ENCODE results near the gene SNX8. TPM values are rescaled to one million over a fixed set of nuclear protein-coding genes. Genes with fewer than 3 reads are reported as not detected.
A peak's percentile ranks its signal among the peaks of the same experiment; 100 is the strongest.

Gene SNX8
- total RNA-seq, 1 experiment from 2014 or later, result 40.6 TPM

DNA sequence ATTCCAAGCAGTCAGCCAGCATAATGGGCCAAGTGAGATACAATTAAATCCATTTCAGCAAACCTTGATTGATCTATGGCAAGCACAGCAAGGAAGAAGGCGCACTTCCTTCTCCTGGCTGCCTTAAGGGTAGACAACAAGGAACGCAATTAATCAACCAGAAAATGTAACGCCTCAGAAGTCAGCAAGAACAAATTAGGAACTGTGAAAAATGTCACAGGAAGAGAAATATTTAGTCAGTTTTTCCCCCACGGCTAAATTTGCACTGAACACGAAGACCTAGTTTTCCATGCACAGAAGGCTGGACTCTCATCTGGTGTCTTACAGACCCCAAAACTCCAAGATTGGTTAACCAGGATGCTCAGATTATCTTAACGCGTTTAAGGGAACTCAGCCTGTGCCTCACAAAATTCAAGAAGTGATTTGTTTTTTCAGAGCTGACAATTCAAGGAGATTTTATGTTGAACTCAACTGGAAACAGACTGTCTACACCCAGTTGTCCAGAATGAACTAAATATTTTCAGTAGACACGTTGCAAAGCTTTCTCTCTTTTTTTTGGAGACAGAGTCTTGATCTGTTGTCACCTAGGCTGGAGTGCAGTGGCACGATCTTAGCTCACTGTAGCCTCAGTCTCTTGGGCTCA lies 14.2 kb downstream of the SNX8 start:
- Histone ChIP-seq H2BK12ac (ENCODE audit: insufficient read length, low read depth, low read length) (peak overlapping the region; percentile 19), H4K20me1 (ENCODE audit: control insufficient read depth, insufficient read depth, insufficient read length) (no peaks in the 10 kb centered on the region), H3K4me1 (ENCODE audit: insufficient read depth, low read length) (peaks cover 6% of the 10 kb centered on the region; the same call in 1 of the 2 replicates), H4K91ac (ENCODE audit: insufficient read length, low read depth, low read length) (no peak overlapping the region), H3K4me2 (ENCODE audit: insufficient read depth, insufficient read length, low read length) (no peak overlapping the region), H2AFZ (ENCODE audit: low read length) (no peak overlapping the region), H2BK15ac (ENCODE audit: low read depth, low read length) (no peak overlapping the region), H3K14ac (ENCODE audit: insufficient read depth, low read length) (no peak overlapping the region), H2BK120ac (ENCODE audit: low read depth, low read length, poor library complexity, severe bottlenecking) (no peak overlapping the region), H3K23ac (ENCODE audit: insufficient read length, low read depth, low read length) (peak overlapping the region; percentile 62), H3K27ac (ENCODE audit: insufficient read length, low read depth, low read length) (no peak overlapping the region), H2BK20ac (ENCODE audit: low read depth, low read length, poor library complexity, severe bottlenecking) (peak overlapping the region; percentile 60), H3K9ac (ENCODE audit: extremely low read depth, insufficient read length, low read length) (peak overlapping the region; percentile 26), H4K5ac (ENCODE audit: insufficient read length, low read depth, low read length) (no peak overlapping the region), H2BK5ac (ENCODE audit: insufficient read length, low read length) (no peak overlapping the region), H3K79me1 (ENCODE audit: insufficient read depth, low read depth, low read length, poor library complexity, severe bottlenecking) (peaks cover 6% of the 10 kb centered on the region), H3K27me3 (ENCODE audit: insufficient read depth, low read length) (no peaks in the 10 kb centered on the region), H3K9me3 (ENCODE audit: control insufficient read depth, low read depth, low read length) (no peaks in the 10 kb centered on the region), H3K79me2 (ENCODE audit: insufficient read depth, low read length) (peaks cover 2% of the 10 kb centered on the region; the same call in 1 of the 2 replicates), H3K18ac (ENCODE audit: insufficient read length, low read depth, low read length) (no peak overlapping the region), H3T11ph (ENCODE audit: low read length) (no peak overlapping the region), H3K23me2 (ENCODE audit: insufficient read length, low read depth, low read length, poor library complexity, severe bottlenecking) (no peaks in the 10 kb centered on the region), H3K56ac (ENCODE audit: insufficient read length, low read depth, low read length) (no peak overlapping the region), H2AK5ac (ENCODE audit: insufficient read length, low read length) (peak overlapping the region; percentile 96), H4K8ac (replicated peaks; ENCODE audit: insufficient read length, low read depth, low read length) (no peak overlapping the region), H3K4ac (ENCODE audit: low read depth, low read length) (no peak overlapping the region)
- H3K9me3 Mint-ChIP-seq, result peaks cover 18 to 24% of the 10 kb centered on the region in 2 experiments
- H3K27ac Mint-ChIP-seq, result peak overlapping the region; percentile 11 to 99 (median 20); a peak in 3 of 7 replicates
- TF ChIP-seq, protein P1, sequence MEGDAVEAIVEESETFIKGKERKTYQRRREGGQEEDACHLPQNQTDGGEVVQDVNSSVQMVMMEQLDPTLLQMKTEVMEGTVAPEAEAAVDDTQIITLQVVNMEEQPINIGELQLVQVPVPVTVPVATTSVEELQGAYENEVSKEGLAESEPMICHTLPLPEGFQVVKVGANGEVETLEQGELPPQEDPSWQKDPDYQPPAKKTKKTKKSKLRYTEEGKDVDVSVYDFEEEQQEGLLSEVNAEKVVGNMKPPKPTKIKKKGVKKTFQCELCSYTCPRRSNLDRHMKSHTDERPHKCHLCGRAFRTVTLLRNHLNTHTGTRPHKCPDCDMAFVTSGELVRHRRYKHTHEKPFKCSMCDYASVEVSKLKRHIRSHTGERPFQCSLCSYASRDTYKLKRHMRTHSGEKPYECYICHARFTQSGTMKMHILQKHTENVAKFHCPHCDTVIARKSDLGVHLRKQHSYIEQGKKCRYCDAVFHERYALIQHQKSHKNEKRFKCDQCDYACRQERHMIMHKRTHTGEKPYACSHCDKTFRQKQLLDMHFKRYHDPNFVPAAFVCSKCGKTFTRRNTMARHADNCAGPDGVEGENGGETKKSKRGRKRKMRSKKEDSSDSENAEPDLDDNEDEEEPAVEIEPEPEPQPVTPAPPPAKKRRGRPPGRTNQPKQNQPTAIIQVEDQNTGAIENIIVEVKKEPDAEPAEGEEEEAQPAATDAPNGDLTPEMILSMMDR (conservative IDR thresholded peaks at IDR 0.05), result no peak
- no peaks in the 10 kb centered on the region; the same call in 1 of the 2 replicates for H3K27me3 Mint-ChIP-seq (ENCODE audit: low read depth)
- WGBS (ENCODE audit: extremely low coverage, insufficient read length, low lambda C conversion rate), result no CpG with 5 or more reads among the region's 9 CpGs
- peaks cover 16 to 25% (median 21%) of the 10 kb centered on the region in 3 experiments for H3K36me3 Mint-ChIP-seq (ENCODE audit: insufficient read depth in 1 of 3, low read depth in 3 of 3)
- no peak overlapping the region for H3K4me3 Mint-ChIP-seq
- DNase-seq, result no peak
- H3K4me1 Mint-ChIP-seq, result peaks cover 32 to 39% of the 10 kb centered on the region in 2 experiments

All from H9 (cell line).